Fibroblast of the aortic adventitia (primary cell): ENCODE measurements around the gene TMEM95. TPM values are rescaled to one million over a fixed set of nuclear protein-coding genes. Genes with fewer than 3 reads are reported as not detected.
A peak's percentile ranks its signal among the peaks of the same experiment; 100 is the strongest.
"Not testable (repeated sequence)": the region's sequence is repeated elsewhere in the genome, so short reads cannot be mapped to it uniquely, and the experiment has no call there.

Source experiments
- DNase-seq: peaks from one replicate; pipeline ENCODE4 v3.0.0-alpha.2; 2010; ENCODE audit warnings: low read depth
- H3K4me3 ChIP-seq: 2 replicates; pipeline ENCODE4 v1.5.1; 2011; ENCODE audit warnings: low read depth, mild to moderate bottlenecking, control low read depth, low read length, moderate library complexity
- total RNA-seq: library from RNA; depleted of rRNA; stranded (reverse); fragments of >200 nt; gene quantifications from 2 replicates; pipeline ENCODE4 v1.2.3, GENCODE V29; 2012; ENCODE audit warnings: low replicate concordance
- TF ChIP-seq, protein P1 (sequence below): IDR thresholded peaks from 2 replicates; pipeline ENCODE4 v1.5.1; 2011; ENCODE audit warnings: mild to moderate bottlenecking, low read length, control low read depth, inconsistent platforms; ENCODE audit not compliant: insufficient read depth

Gene TMEM95
- total RNA-seq, 1 donor: not detected

DNA sequence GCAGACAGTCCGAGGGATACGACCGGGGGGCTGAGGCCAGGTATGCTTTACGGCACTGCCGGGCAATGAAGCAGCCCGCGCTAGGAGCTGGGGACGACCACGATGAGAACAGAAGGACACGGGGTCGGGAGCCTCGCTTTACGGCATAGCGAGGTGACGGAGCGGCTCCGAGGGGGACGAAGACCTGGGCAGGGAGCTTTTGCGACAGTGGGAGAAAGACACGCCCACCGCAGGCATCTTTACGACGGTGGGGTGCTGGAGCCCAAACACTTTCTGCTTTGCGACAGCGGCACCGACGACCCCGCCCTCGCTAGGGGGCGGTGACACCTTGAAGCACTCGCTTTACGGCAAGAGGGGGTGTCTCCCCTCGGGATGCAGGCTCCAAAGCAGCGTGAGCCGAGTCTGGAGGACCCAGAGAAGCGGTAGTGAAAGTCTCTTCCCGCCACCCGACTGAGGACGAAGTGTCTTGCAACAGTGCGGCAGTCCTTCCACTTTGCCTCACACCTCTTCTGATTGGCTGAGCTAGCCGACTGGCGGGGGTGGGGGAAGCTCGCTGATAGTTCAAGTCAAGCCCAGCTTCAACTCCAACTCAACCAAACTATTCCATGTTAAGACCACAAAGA, 25.5 kb upstream of the TMEM95 start:
- DNase-seq: peak; percentile 99
- peak overlapping the region; percentile 97 for H3K4me3 ChIP-seq
- TF ChIP-seq, protein P1, sequence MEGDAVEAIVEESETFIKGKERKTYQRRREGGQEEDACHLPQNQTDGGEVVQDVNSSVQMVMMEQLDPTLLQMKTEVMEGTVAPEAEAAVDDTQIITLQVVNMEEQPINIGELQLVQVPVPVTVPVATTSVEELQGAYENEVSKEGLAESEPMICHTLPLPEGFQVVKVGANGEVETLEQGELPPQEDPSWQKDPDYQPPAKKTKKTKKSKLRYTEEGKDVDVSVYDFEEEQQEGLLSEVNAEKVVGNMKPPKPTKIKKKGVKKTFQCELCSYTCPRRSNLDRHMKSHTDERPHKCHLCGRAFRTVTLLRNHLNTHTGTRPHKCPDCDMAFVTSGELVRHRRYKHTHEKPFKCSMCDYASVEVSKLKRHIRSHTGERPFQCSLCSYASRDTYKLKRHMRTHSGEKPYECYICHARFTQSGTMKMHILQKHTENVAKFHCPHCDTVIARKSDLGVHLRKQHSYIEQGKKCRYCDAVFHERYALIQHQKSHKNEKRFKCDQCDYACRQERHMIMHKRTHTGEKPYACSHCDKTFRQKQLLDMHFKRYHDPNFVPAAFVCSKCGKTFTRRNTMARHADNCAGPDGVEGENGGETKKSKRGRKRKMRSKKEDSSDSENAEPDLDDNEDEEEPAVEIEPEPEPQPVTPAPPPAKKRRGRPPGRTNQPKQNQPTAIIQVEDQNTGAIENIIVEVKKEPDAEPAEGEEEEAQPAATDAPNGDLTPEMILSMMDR: no peak

DNA sequence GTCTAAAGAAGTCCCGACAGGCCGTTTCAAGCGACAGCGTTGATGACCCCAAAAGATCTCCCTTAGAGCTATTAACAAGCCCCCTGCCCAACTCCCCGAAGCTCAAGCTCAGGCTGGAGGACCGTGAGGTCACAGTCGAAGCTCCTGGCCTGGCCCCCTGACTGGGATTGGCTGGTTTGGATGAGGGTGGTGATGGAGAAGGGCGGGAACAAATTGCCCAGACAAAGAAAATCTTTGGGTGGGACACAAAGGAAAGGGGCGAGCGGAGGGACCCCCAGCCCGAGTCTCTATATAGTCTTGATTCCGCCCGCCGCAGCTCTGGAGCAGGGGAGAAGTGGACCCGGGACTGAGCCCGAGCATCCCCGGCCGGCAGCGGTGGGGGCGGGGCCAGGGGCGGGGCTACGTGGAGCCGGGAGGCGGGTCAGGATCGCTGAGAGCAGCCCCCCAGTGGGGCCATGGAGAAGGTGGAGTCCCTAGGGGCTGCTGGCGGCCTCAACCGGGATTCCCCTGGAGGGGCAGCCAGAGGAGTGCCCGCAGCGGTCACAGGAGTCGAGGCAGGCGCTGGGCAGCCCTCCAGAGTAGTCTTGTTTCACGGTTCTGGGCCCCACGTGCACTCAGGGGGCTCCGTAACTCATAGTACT, 24.8 kb upstream of the TMEM95 start:
- peak overlapping the region; percentile 97 for H3K4me3 ChIP-seq
- DNase-seq: peak; percentile 71
- TF ChIP-seq, protein P1: no peak

DNA sequence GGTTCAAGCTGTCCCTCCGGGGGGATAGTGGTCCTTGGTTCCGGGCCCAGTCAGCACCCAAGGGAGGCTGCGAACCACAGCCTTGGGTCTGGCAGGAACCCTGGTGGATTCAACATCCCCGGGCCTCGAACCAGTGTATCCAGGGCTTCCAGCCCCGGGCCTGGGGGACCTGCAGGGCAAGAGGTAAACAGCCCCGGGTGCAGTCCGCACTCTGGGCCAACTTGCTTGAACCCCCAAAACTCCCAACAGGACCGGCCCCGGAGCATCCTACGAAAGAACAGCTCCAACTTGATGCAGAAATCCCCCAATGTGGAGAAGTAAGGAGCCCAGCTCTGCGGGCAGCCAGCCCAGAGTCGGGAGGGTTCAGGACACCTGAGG, 24.3 kb upstream of the TMEM95 start:
- DNase-seq: no peak
- TF ChIP-seq, protein P1: no peak
- H3K4me3 ChIP-seq: peak overlapping the region; percentile 97

DNA sequence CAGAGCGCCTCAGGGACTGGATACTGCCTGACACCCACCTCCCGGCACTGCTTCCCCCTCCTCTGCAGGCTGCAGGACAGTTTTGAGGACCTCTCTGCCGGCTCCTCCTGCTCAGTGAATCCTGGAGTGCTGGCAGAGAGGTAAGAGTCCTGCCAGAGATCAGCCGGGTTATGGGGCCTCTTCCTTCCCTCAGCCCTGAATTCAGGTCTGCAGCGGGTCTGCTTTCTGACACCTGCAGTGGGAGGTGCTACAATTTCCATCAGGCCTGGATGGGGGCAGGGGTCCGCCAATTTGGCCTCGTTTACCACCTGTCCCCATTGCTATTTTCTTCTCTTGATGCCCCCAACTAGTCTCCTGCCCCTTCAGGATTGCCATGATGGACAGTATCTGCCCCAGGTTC, 22.8 kb upstream of the TMEM95 start:
- TF ChIP-seq, protein P1: no peak
- no peak overlapping the region for H3K4me3 ChIP-seq
- no peak for DNase-seq

DNA sequence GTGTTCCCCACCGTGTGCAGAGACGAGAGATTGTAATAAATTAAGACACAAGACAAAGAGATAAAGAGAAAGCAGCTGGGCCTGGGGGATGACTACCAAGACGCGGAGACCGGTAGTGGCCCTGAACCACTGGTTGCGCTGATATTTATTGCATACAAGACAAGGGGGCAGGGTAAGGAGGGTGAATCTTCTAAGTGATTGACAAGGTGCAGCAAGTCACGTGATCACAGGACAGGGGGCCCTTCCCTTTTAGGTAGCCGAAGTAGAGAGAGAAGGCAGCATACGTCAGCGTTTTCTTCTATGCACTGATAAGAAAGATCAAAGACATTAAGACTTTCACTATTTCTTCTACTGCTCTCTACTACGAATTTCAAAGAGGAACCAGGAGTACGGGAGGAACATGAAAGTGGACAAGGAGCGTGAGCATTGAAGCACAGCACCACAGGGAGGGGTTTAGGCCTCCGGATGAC, 22.3 kb upstream of the TMEM95 start:
- not testable (repeated sequence) for H3K4me3 ChIP-seq, DNase-seq

DNA sequence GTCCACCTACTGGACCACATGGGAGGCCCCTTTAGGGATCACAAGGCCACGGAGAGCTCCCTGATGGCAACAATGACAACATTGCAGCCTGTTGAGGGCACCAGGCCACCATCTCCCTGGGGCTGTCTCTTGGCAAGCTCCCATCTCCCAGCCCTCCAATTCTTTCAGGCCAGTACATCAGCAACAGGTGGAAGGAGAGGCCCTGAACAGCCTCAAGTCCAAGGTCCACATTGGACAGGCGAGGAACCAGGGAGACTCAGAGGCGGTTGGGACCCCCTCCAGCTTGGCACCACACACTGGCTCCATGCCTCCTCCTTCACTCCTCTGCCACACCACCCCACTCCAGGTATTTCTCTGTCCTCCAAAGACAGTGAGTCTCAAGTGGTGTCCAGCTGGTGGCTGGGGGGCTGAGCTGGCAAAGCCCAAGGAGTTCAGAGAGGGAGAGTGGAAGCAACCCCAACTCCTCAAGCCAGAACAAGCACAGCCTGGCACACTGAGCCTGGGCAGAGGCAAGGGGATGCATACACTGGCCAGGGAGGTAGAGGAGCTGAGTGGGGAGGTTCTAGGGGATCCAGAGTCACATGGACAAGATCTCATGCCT, 19.9 kb upstream of the TMEM95 start:
- TF ChIP-seq, protein P1: no peak
- H3K4me3 ChIP-seq: no peak overlapping the region
- no peak for DNase-seq

DNA sequence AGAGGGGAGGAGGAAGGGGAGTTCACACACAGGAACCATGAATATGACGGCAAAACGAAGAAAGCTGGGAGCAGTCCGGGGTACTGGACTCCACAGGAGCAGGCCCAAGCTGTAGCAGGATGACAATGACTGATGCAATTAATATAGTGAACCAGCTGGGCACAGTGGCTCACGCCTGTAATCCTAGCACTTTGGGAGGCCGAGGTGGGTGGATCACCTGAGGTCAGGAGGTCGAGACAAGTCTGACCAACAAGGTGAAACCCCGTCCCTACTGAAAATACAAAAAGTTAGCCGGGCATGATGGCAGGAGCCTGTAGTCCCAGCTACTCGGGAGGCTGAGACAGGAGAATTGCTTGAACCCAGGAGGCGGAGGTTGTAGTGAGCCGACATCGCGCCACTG, 19.2 kb upstream of the TMEM95 start:
- H3K4me3 ChIP-seq, DNase-seq: not testable (repeated sequence)
